K562 (cell line): ENCODE results near the gene COASY. TPM values are rescaled to one million over a fixed set of nuclear protein-coding genes. Genes with fewer than 3 reads are reported as not detected.

Experiments used
- HIVEP1 ChIP-seq: fragments of 250-450 bp; sonication (Bioruptor Pico); IDR thresholded peaks from 2 replicates; pipeline ENCODE4 v1.4.0; 2020; ENCODE audit warnings: mild to moderate bottlenecking
- MYBL2 ChIP-seq, 2 experiments: fragments of 450-650 bp in 1 of 2; sonication (generic) in 1 of 2; formaldehyde crosslinking in 1 of 2; IDR thresholded peaks; 2 replicates each; pipeline versions ENCODE4 v1.6.1 to v1.8.1; 2017 to 2022; ENCODE audit warnings: borderline replicate concordance in 1 of 2, inconsistent platforms in 1 of 2, low read depth in 1 of 2, mild to moderate bottlenecking in 1 of 2, missing genetic modification reagents in 1 of 2, moderate library complexity in 1 of 2
- SMAD1 ChIP-seq: fragments of 150-350 bp; IDR thresholded peaks from 2 replicates; pipeline ENCODE4 v1.6.1; 2014; ENCODE audit warnings: low read length, low read depth; ENCODE audit not compliant: partially characterized antibody
- ZNF316 ChIP-seq: fragments of 450-650 bp; IDR thresholded peaks from 2 replicates; pipeline ENCODE4 v1.6.1; 2016
- ZNF668 ChIP-seq: fragments of 250-450 bp; sonication (Bioruptor Pico); IDR thresholded peaks from 2 replicates; pipeline ENCODE4 v1.8.0; 2022; ENCODE audit warnings: mild to moderate bottlenecking, inconsistent platforms
- ZNF778 ChIP-seq: fragments of 450-650 bp; formaldehyde crosslinking; IDR thresholded peaks from 2 replicates; pipeline ENCODE4 v1.4.0; 2020; ENCODE audit warnings: mild to moderate bottlenecking, moderate library complexity
- polyA plus RNA-seq, 8 experiments: library from polyadenylated mRNA; depleted of rRNA in 4 of 8; stranded (reverse) in 5 of 8; unstranded in 3 of 8; fragments of >200 nt; fragmentation: Nextera tagmentation in 2 of 8; fragmentation: Illumina TruSeq in 1 of 8; extraction: Ambion mirVana in 2 of 8; extraction: Trizol in 1 of 8; gene quantifications; 2 replicates each; pipeline versions ENCODE4 v1.2.1 to v1.2.3, GENCODE V29; 2011 to 2014; ENCODE audit warnings: inconsistent platforms in 1 of 8, missing spikeins in 1 of 8
- total RNA-seq, 7 experiments: library from RNA; depleted of rRNA in 6 of 7; stranded (reverse); fragments of >200 nt in 6 of 7; fragmentation: Illumina TruSeq in 2 of 7; extraction: Trizol in 2 of 7; gene quantifications; 2 replicates each; pipeline versions ENCODE4 v1.2.1 to v1.2.3, GENCODE V29; 2011 to 2021; ENCODE audit warnings: low replicate concordance in 1 of 7
- TF ChIP-seq, protein P1 (sequence below): fragments of 250-450 bp; sonication (Bioruptor Pico); IDR thresholded peaks from 2 replicates; pipeline ENCODE4 v1.4.0; 2020
- TF ChIP-seq, protein P2 (sequence below): sonication (generic); formaldehyde crosslinking; IDR thresholded peaks from 2 replicates; pipeline ENCODE4 v1.8.1; 2023; ENCODE audit warnings: missing genetic modification reagents, mild to moderate bottlenecking, borderline replicate concordance
- TF ChIP-seq, protein P3 (sequence below): fragments of 250-450 bp; sonication (Bioruptor Pico); IDR thresholded peaks from 2 replicates; pipeline ENCODE4 v1.5.0; 2021
- TF ChIP-seq, protein P4 (sequence below), 2 experiments: IDR thresholded peaks; 2 replicates each; pipeline ENCODE4 v1.6.1; 2011; ENCODE audit warnings: borderline replicate concordance in 1 of 2, control low read depth in 1 of 2, low read depth in 1 of 2, low read length in 1 of 2, mild to moderate bottlenecking in 1 of 2, mixed read lengths in 1 of 2, moderate library complexity in 1 of 2; ENCODE audit not compliant: insufficient read depth in 1 of 2, insufficient read length in 1 of 2, poor library complexity in 1 of 2, severe bottlenecking in 1 of 2; ENCODE audit errors: extremely low read depth in 1 of 2
- TF ChIP-seq, protein P5 (sequence below): sonication (generic); formaldehyde crosslinking; IDR thresholded peaks from 2 replicates; pipeline ENCODE4 v1.8.1; 2023; ENCODE audit warnings: mild to moderate bottlenecking, missing genetic modification reagents, moderate library complexity

Gene COASY
- total and polyA plus RNA-seq, 9 of the 15 experiments (the other 6 are each of a cell fraction or from before 2014, with no cell fraction given), result 25.4 to 175 (median 62.3) TPM

DNA sequence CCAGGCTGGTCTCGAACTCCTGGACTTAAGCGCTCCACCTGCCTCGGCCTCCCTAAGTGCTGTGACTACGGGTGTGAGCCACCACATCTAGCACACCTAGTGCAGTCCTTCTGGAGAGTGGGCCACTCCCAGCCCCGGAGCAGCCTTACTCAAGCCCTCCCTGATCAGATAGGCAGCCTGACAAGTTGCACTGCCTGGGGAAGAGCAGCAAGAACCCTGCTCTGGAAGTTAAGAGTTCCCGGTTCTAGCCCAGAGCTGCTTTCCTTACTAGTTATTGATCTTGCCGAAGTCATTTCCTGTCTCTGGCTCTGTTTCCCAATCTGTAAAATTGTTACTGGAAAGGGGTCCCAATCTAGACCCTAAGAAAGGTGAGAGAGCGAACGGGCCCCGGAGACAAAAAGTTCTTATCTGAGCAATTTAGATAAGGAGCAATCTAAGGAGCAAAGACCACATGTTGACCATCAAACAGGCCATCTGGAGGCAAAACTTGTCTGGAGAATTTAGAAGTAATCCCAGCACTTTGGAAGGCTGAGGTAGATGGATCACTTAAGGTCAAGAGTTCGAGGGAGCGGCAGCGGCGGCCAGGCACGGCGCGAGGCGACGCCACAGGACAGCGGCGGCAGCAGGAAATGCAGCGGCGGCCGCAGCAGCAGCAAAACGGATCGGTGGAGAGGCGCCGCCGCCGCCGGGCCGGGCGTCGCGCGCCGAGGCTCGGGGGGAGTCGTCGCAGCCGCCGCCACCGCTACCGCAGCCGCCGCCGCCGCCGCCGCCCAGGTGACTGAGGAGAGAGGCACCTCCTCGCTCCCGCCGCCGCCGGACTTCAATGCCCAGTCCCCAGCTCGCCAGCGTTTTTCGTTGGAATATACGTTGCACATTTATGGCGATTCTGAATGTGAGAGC lies 30.2 kb upstream of the COASY start (continued):
- TF ChIP-seq, protein P1, sequence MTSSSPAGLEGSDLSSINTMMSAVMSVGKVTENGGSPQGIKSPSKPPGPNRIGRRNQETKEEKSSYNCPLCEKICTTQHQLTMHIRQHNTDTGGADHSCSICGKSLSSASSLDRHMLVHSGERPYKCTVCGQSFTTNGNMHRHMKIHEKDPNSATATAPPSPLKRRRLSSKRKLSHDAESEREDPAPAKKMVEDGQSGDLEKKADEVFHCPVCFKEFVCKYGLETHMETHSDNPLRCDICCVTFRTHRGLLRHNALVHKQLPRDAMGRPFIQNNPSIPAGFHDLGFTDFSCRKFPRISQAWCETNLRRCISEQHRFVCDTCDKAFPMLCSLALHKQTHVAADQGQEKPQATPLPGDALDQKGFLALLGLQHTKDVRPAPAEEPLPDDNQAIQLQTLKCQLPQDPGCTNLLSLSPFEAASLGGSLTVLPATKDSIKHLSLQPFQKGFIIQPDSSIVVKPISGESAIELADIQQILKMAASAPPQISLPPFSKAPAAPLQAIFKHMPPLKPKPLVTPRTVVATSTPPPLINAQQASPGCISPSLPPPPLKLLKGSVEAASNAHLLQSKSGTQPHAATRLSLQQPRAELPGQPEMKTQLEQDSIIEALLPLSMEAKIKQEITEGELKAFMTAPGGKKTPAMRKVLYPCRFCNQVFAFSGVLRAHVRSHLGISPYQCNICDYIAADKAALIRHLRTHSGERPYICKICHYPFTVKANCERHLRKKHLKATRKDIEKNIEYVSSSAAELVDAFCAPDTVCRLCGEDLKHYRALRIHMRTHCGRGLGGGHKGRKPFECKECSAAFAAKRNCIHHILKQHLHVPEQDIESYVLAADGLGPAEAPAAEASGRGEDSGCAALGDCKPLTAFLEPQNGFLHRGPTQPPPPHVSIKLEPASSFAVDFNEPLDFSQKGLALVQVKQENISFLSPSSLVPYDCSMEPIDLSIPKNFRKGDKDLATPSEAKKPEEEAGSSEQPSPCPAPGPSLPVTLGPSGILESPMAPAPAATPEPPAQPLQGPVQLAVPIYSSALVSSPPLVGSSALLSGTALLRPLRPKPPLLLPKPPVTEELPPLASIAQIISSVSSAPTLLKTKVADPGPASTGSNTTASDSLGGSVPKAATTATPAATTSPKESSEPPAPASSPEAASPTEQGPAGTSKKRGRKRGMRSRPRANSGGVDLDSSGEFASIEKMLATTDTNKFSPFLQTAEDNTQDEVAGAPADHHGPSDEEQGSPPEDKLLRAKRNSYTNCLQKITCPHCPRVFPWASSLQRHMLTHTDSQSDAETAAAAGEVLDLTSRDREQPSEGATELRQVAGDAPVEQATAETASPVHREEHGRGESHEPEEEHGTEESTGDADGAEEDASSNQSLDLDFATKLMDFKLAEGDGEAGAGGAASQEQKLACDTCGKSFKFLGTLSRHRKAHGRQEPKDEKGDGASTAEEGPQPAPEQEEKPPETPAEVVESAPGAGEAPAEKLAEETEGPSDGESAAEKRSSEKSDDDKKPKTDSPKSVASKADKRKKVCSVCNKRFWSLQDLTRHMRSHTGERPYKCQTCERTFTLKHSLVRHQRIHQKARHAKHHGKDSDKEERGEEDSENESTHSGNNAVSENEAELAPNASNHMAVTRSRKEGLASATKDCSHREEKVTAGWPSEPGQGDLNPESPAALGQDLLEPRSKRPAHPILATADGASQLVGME (CRISPR knock-in tag), result no peak
- TF ChIP-seq SMAD1 (no peak), ZNF316 (no peak), HIVEP1 (no peak), ZNF778 (CRISPR knock-in tag) (no peak), MYBL2 (IDR thresholded peaks at IDR 0.05; ENCODE audit: low read depth) (no peak), MYBL2 (CRISPR knock-in tag; IDR thresholded peaks at IDR 0.05; ENCODE audit: borderline replicate concordance) (no peak), ZNF668 (no peak)
- TF ChIP-seq, protein P2, sequence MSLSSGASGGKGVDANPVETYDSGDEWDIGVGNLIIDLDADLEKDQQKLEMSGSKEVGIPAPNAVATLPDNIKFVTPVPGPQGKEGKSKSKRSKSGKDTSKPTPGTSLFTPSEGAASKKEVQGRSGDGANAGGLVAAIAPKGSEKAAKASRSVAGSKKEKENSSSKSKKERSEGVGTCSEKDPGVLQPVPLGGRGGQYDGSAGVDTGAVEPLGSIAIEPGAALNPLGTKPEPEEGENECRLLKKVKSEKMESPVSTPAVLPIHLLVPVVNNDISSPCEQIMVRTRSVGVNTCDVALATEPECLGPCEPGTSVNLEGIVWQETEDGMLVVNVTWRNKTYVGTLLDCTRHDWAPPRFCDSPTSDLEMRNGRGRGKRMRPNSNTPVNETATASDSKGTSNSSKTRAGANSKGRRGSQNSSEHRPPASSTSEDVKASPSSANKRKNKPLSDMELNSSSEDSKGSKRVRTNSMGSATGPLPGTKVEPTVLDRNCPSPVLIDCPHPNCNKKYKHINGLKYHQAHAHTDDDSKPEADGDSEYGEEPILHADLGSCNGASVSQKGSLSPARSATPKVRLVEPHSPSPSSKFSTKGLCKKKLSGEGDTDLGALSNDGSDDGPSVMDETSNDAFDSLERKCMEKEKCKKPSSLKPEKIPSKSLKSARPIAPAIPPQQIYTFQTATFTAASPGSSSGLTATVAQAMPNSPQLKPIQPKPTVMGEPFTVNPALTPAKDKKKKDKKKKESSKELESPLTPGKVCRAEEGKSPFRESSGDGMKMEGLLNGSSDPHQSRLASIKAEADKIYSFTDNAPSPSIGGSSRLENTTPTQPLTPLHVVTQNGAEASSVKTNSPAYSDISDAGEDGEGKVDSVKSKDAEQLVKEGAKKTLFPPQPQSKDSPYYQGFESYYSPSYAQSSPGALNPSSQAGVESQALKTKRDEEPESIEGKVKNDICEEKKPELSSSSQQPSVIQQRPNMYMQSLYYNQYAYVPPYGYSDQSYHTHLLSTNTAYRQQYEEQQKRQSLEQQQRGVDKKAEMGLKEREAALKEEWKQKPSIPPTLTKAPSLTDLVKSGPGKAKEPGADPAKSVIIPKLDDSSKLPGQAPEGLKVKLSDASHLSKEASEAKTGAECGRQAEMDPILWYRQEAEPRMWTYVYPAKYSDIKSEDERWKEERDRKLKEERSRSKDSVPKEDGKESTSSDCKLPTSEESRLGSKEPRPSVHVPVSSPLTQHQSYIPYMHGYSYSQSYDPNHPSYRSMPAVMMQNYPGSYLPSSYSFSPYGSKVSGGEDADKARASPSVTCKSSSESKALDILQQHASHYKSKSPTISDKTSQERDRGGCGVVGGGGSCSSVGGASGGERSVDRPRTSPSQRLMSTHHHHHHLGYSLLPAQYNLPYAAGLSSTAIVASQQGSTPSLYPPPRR (CRISPR knock-in tag), result no peak
- TF ChIP-seq, protein P3, sequence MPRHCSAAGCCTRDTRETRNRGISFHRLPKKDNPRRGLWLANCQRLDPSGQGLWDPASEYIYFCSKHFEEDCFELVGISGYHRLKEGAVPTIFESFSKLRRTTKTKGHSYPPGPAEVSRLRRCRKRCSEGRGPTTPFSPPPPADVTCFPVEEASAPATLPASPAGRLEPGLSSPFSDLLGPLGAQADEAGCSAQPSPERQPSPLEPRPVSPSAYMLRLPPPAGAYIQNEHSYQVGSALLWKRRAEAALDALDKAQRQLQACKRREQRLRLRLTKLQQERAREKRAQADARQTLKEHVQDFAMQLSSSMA (CRISPR knock-in tag), result no peak
- TF ChIP-seq, protein P4, sequence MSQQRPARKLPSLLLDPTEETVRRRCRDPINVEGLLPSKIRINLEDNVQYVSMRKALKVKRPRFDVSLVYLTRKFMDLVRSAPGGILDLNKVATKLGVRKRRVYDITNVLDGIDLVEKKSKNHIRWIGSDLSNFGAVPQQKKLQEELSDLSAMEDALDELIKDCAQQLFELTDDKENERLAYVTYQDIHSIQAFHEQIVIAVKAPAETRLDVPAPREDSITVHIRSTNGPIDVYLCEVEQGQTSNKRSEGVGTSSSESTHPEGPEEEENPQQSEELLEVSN (IDR thresholded peaks at IDR 0.05; ENCODE audit: borderline replicate concordance in 1 of 2, extremely low read depth in 1 of 2, insufficient read depth in 1 of 2, insufficient read length in 1 of 2, low read depth in 1 of 2, low read length in 1 of 2, poor library complexity in 1 of 2, severe bottlenecking in 1 of 2), result peak; percentile 63 to 82
- TF ChIP-seq, protein P5, sequence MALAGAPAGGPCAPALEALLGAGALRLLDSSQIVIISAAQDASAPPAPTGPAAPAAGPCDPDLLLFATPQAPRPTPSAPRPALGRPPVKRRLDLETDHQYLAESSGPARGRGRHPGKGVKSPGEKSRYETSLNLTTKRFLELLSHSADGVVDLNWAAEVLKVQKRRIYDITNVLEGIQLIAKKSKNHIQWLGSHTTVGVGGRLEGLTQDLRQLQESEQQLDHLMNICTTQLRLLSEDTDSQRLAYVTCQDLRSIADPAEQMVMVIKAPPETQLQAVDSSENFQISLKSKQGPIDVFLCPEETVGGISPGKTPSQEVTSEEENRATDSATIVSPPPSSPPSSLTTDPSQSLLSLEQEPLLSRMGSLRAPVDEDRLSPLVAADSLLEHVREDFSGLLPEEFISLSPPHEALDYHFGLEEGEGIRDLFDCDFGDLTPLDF (CRISPR knock-in tag), result no peak
